Left ventricle myocardium inferior (tissue), 1 donor: ENCODE measurements around the gene PAX5. TPM values are rescaled to one million over a fixed set of nuclear protein-coding genes. Genes with fewer than 3 reads are reported as not detected.

Experiments
- DNase-seq: peaks from one replicate; pipeline ENCODE4 v3.0.0-alpha.2; 2020
- H3K27ac ChIP-seq: fragments of 200-600 bp; replicated peaks from 2 replicates; pipeline ENCODE4 v1.8.0; 2021
- H3K27me3 ChIP-seq: fragments of 200-600 bp; 2 replicates; pipeline ENCODE4 v1.8.0; 2021; ENCODE audit warnings: low read depth
- H3K36me3 ChIP-seq: fragments of 200-600 bp; 2 replicates; pipeline ENCODE4 v1.8.0; 2021
- H3K4me1 ChIP-seq: fragments of 200-600 bp; 2 replicates; pipeline ENCODE4 v1.8.0; 2021
- H3K4me3 ChIP-seq: fragments of 200-600 bp; 2 replicates; pipeline ENCODE4 v1.8.0; 2021; ENCODE audit warnings: mild to moderate bottlenecking, moderate library complexity
- H3K9me3 ChIP-seq: fragments of 200-600 bp; replicated peaks from 2 replicates; pipeline ENCODE4 v1.8.0; 2021
- CTCF ChIP-seq: fragments of 200-600 bp; IDR thresholded peaks from 2 replicates; pipeline ENCODE4 v1.8.0; 2021; ENCODE audit warnings: antibody characterized with exemption, mild to moderate bottlenecking, borderline replicate concordance
- intact Hi-C: fragments of 100-400 bp; cut with micrococcal nuclease; formaldehyde crosslinking; loops from one replicate; pipeline ENCODE4 v1.11.0; 2022
- total RNA-seq: library from RNA; stranded (reverse); fragmentation: NEBNext Ultra II Directional; extraction: Animal tissue kit (Norgen Biotek cat#: 25700); gene quantifications from one replicate; pipeline ENCODE4 v1.2.1, GENCODE V29; 2021
- donor health status: DM: no; HTN: yes; CAD: no; lungs with severe emphysema.

Gene PAX5
- total RNA-seq, 1 donor from 2014 or later, result not detected

- Histone ChIP-seq H3K4me1 (no peaks in the 10 kb centered on the region), H3K4me3 (no peak overlapping the region), H3K36me3 (no peaks in the 10 kb centered on the region), H3K27me3 (peaks cover 67% of the 10 kb centered on the region), H3K9me3 (peaks cover 8% of the 10 kb centered on the region), H3K27ac (no peak overlapping the region)
- DNase-seq, result no peak
- no peak for TF ChIP-seq CTCF
- intact Hi-C loops, result no loop called here
Measured at GRCh38 chr9:36936498-36936831, 97.6 kb downstream of the PAX5 start.

DNA sequence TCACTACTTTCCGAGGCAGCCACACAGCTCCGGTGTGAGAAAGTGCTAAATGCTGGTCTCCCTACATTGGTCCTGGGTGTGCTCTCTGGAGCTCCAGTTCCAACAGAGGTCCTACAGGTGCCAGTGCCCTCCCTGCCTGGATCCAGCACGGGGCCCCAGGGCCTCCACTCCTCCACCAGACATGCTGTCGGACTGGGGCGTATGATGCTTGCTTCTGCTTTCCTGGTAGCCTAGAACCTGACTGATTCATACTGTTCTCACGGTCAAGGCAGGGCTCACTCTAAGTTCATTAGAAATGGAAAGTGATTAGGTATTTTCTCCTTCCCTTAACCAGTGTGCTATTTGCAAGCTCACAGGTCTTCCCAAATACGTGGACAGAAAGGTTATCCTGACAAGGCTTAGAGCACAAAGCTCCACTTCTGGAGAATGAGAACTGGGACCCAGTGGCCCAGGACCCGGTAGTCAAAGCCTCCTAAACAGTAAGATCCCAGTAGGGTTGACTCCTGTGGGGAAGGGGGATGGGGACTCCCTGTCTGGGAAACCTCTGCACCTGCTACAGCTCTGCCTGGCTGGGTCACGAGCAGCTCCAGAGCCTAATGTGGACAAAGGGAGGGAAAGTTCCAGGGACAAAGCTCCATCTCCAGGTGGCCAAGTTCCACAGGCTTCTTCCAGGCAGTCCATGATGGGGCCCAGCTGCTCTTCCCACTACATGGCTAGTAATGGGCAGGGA lies 98.1 kb downstream of the PAX5 start:
- Histone ChIP-seq H3K27me3 (peaks cover 68% of the 10 kb centered on the region), H3K36me3 (no peaks in the 10 kb centered on the region), H3K9me3 (peaks cover 8% of the 10 kb centered on the region), H3K4me1 (no peaks in the 10 kb centered on the region), H3K4me3 (no peak overlapping the region), H3K27ac (no peak overlapping the region)
- no peak for DNase-seq
- no peak for TF ChIP-seq CTCF
- intact Hi-C loops, result no loop called here

GRCh38 chr9:36935332-36935731 lies 98.7 kb downstream of the PAX5 start:
- peaks cover 8% of the 10 kb centered on the region for H3K9me3 ChIP-seq
- intact Hi-C loops, result no loop called here

GRCh38 chr9:36934478-36935065 lies 99.5 kb downstream of the PAX5 start:
- peaks cover 8% of the 10 kb centered on the region for H3K9me3 ChIP-seq
- intact Hi-C loops, result no loop called here
- no peak for DNase-seq
- TF ChIP-seq CTCF, result no peak
- peaks cover 68% of the 10 kb centered on the region for H3K27me3 ChIP-seq
- H3K36me3 ChIP-seq, result no peaks in the 10 kb centered on the region
- H3K27ac ChIP-seq, result no peak overlapping the region
- H3K4me3 ChIP-seq, result no peak overlapping the region
- H3K4me1 ChIP-seq, result no peaks in the 10 kb centered on the region

More at GRCh38 chr9:36935332-36935731, 98.7 kb downstream of the PAX5 start:
- Histone ChIP-seq H3K36me3 (no peaks in the 10 kb centered on the region), H3K27ac (no peak overlapping the region), H3K4me1 (no peaks in the 10 kb centered on the region), H3K27me3 (peaks cover 68% of the 10 kb centered on the region), H3K4me3 (no peak overlapping the region)
- no peak for DNase-seq
- TF ChIP-seq CTCF, result no peak

GRCh38 chr9:36933676-36934215 lies 100.3 kb downstream of the PAX5 start:
- H3K4me3 ChIP-seq, result no peak overlapping the region
- TF ChIP-seq CTCF, result no peak
- H3K4me1 ChIP-seq, result no peaks in the 10 kb centered on the region
- H3K9me3 ChIP-seq, result peaks cover 8% of the 10 kb centered on the region
- no peaks in the 10 kb centered on the region for H3K36me3 ChIP-seq
- peaks cover 66% of the 10 kb centered on the region for H3K27me3 ChIP-seq
- DNase-seq, result no peak
- no peak overlapping the region for H3K27ac ChIP-seq
- intact Hi-C loops, result no loop called here
